Glomerular endothelial cell (primary cell): Measurements from ENCODE around the gene DNASE1L1. TPM values are rescaled to one million over a fixed set of nuclear protein-coding genes. Genes with fewer than 3 reads are reported as not detected.

Source experiments
- DNase-seq: peaks from one replicate; pipeline ENCODE4 v3.0.0-alpha.2; 2011; ENCODE audit warnings: low read depth, low spot score; ENCODE audit errors: extremely low read depth
- total RNA-seq: library from RNA; depleted of rRNA; stranded (reverse); fragments of >200 nt; gene quantifications from 2 replicates; pipeline ENCODE4 v1.2.3, GENCODE V29; 2015

DNASE1L1 gene
- total RNA-seq, 1 donor from 2014 or later, result 71.8 TPM

- DNase-seq, result no peak
Observed at GRCh38 chrX:154370300-154371016, 38.6 kb downstream of the DNASE1L1 start.

GRCh38 chrX:154369449-154370299, 39.4 kb downstream of the DNASE1L1 start:
- no peak for DNase-seq

GRCh38 chrX:154368630-154369448, 40.2 kb downstream of the DNASE1L1 start:
- DNase-seq, result no peak

GRCh38 chrX:154367474-154368308, 41.4 kb downstream of the DNASE1L1 start:
- DNase-seq, result no peak

- no peak for DNase-seq
Observed at GRCh38 chrX:154366666-154367055, 42.4 kb downstream of the DNASE1L1 start.

GRCh38 chrX:154365997-154366665, 42.9 kb downstream of the DNASE1L1 start:
- DNase-seq, result no peak

GRCh38 chrX:154365052-154365600, 43.9 kb downstream of the DNASE1L1 start:
- no peak for DNase-seq

- no peak for DNase-seq
Observed at GRCh38 chrX:154363706-154364439, 45.2 kb downstream of the DNASE1L1 start.

GRCh38 chrX:154362085-154362742, 46.8 kb downstream of the DNASE1L1 start:
- DNase-seq, result no peak

- no peak for DNase-seq
Observed at GRCh38 chrX:154360155-154360713, 48.8 kb downstream of the DNASE1L1 start.

GRCh38 chrX:154359362-154360154, 49.5 kb downstream of the DNASE1L1 start:
- no peak for DNase-seq

GRCh38 chrX:154358829-154359228, 50.2 kb downstream of the DNASE1L1 start:
- no peak for DNase-seq

- no peak for DNase-seq
Observed at GRCh38 chrX:154358011-154358410, 51.0 kb downstream of the DNASE1L1 start.

- no peak for DNase-seq
Observed at GRCh38 chrX:154357205-154357604, 51.8 kb downstream of the DNASE1L1 start.

GRCh38 chrX:154356596-154356995, 52.5 kb downstream of the DNASE1L1 start:
- no peak for DNase-seq

- DNase-seq, result no peak
Observed at GRCh38 chrX:154355776-154356140, 53.3 kb downstream of the DNASE1L1 start.

GRCh38 chrX:154355094-154355775, 53.8 kb downstream of the DNASE1L1 start:
- DNase-seq, result no peak
